Mesendoderm (in vitro differentiated cells): Measurements from ENCODE around the gene FKBP15.

Experiments used
- DNase-seq: peaks from one replicate; pipeline ENCODE4 v3.0.0; 2013
- H2AK5ac ChIP-seq: 2 replicates; pipeline ENCODE4 v1.6.1; 2013; ENCODE audit warnings: low read length, inconsistent platforms
- H2BK120ac ChIP-seq: 2 replicates; pipeline ENCODE4 v1.6.1; 2013; ENCODE audit warnings: low read depth, mild to moderate bottlenecking, low read length, moderate library complexity, mixed read lengths
- H2BK15ac ChIP-seq: replicated peaks from 2 replicates; pipeline ENCODE4 v1.6.1; 2013; ENCODE audit warnings: low read depth, mild to moderate bottlenecking, moderate library complexity
- H2BK5ac ChIP-seq: 2 replicates; pipeline ENCODE4 v1.6.1; 2013; ENCODE audit warnings: low read length, inconsistent platforms
- H3K18ac ChIP-seq: 2 replicates; pipeline ENCODE4 v1.6.1; 2013; ENCODE audit warnings: mild to moderate bottlenecking, low read length, mixed read lengths
- H3K23ac ChIP-seq: one replicate; pipeline ENCODE4 v1.6.1; 2013; ENCODE audit warnings: low read length
- H3K27ac ChIP-seq: 2 replicates; pipeline ENCODE4 v1.5.1; 2013; ENCODE audit warnings: low read depth, mild to moderate bottlenecking, inconsistent platforms, low read length, moderate library complexity
- H3K27me3 ChIP-seq: 2 replicates; pipeline ENCODE4 v1.6.1; 2013; ENCODE audit warnings: low read length, control low read depth, mild to moderate bottlenecking, inconsistent platforms; ENCODE audit not compliant: insufficient read depth, poor library complexity
- H3K36me3 ChIP-seq: 2 replicates; pipeline ENCODE4 v1.6.1; 2013; ENCODE audit warnings: low read length, inconsistent platforms; ENCODE audit not compliant: control insufficient read depth, insufficient read depth
- H3K4ac ChIP-seq: one replicate; pipeline ENCODE4 v1.6.1; 2013; ENCODE audit warnings: low read depth, mild to moderate bottlenecking, low read length, moderate library complexity
- H3K4me1 ChIP-seq: 2 replicates; pipeline ENCODE4 v1.6.1; 2013; ENCODE audit warnings: low read depth, low read length, inconsistent platforms; ENCODE audit not compliant: control insufficient read depth
- H3K4me2 ChIP-seq: 2 replicates; pipeline ENCODE4 v1.6.1; 2013; ENCODE audit warnings: low read length
- H3K4me3 ChIP-seq: 2 replicates; pipeline ENCODE4 v1.5.1; 2013; ENCODE audit warnings: mild to moderate bottlenecking, low read length
- H3K56ac ChIP-seq: one replicate; pipeline ENCODE4 v1.6.1; 2013; ENCODE audit warnings: low read length
- H3K79me1 ChIP-seq: 2 replicates; pipeline ENCODE4 v1.6.1; 2013; ENCODE audit warnings: low read length, inconsistent platforms
- H3K79me2 ChIP-seq: 2 replicates; pipeline ENCODE4 v1.6.1; 2013; ENCODE audit warnings: mild to moderate bottlenecking, low read length; ENCODE audit not compliant: control insufficient read depth, insufficient read depth
- H3K9ac ChIP-seq: 2 replicates; pipeline ENCODE4 v1.6.1; 2013; ENCODE audit warnings: low read length, inconsistent platforms
- H4K5ac ChIP-seq: one replicate; pipeline ENCODE4 v1.6.1; 2013; ENCODE audit warnings: low read length
- H4K8ac ChIP-seq: one replicate; pipeline ENCODE4 v1.6.1; 2013; ENCODE audit warnings: low read depth, mild to moderate bottlenecking, control low read depth, low read length, moderate library complexity
- WGBS: extraction: QIAGEN DNeasy Blood & Tissue Kit; methylation state at CpG from one replicate; pipeline ENCODE4 v1.1.7; 2013; ENCODE audit warnings: low lambda C conversion rate, missing lambda C conversion rate; ENCODE audit not compliant: insufficient coverage; ENCODE audit errors: extremely low coverage; 5-methylcytosine and 5-hydroxymethylcytosine counted together

Gene FKBP15

DNA sequence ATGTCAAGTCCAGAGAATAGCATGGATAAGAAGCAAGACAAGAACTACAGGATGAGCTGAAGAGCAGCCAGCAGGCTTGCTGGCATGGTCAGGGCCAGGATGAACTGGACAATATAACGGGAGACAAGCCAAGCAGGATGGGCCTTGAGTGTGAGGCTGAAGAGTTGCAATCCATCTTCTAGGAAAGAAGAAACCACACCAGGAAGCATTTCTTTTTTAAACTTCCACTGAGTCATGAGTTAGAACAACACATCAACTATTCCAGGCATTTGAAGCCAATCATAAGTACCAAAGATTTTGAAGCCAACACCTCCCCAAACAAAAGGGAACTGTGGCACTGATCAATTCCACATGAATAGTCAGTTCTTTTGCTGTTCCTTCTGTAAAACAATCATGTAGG is 43.0 kb downstream of the FKBP15 start:
- H2BK15ac ChIP-seq, result no peak overlapping the region
- DNase-seq, result no peak
- no peaks in the 10 kb centered on the region for H3K4me1 ChIP-seq
- no peak overlapping the region for H3K18ac ChIP-seq
- H3K4me3 ChIP-seq, result no peak overlapping the region
- no peak overlapping the region for H4K8ac ChIP-seq
- H3K27ac ChIP-seq, result no peak overlapping the region
- no peak overlapping the region for H3K4ac ChIP-seq
- no peaks in the 10 kb centered on the region for H3K79me2 ChIP-seq
- no peak overlapping the region for H2BK5ac ChIP-seq
- H2BK120ac ChIP-seq, result no peak overlapping the region
- H3K23ac ChIP-seq, result no peak overlapping the region
- peaks cover 3% of the 10 kb centered on the region for H3K36me3 ChIP-seq
- no peak overlapping the region for H3K4me2 ChIP-seq
- WGBS, result no CpG with 5 or more reads among the region's 1 CpG
- no peaks in the 10 kb centered on the region for H3K79me1 ChIP-seq
- H4K5ac ChIP-seq, result no peak overlapping the region
- H3K9ac ChIP-seq, result no peak overlapping the region
- H3K56ac ChIP-seq, result no peak overlapping the region
- no peaks in the 10 kb centered on the region for H3K27me3 ChIP-seq
- H2AK5ac ChIP-seq, result no peak overlapping the region

DNA sequence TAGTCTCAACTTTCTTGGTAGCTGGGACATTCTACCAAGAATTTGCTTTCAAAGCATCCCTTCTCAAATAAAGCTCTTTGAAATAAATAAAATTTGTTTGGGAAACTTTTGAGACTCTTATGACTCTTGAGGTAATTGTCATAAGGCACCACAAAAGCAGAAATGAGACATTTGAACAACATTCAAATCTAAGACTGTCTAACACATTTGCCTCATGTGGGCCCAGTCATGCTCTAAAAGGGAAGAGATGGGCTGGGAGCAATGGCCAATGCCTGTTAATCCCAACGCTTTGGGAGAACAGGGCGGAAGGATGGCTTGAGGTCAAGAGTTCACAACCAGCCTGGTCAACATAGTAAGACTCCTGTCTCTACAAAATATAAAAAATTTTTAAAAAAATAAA is 43.8 kb downstream of the FKBP15 start:
- Histone ChIP-seq H3K4me3 (no peak overlapping the region), H2BK5ac (no peak overlapping the region), H3K27me3 (no peaks in the 10 kb centered on the region), H4K8ac (no peak overlapping the region), H4K5ac (no peak overlapping the region), H3K79me2 (no peaks in the 10 kb centered on the region), H3K18ac (no peak overlapping the region), H2AK5ac (no peak overlapping the region), H2BK15ac (no peak overlapping the region), H3K4ac (no peak overlapping the region), H3K56ac (no peak overlapping the region), H3K27ac (no peak overlapping the region), H3K9ac (no peak overlapping the region), H3K36me3 (peaks cover 3% of the 10 kb centered on the region), H3K23ac (no peak overlapping the region), H3K4me2 (no peak overlapping the region), H3K4me1 (no peaks in the 10 kb centered on the region), H3K79me1 (no peaks in the 10 kb centered on the region), H2BK120ac (no peak overlapping the region)
- WGBS, result no CpG with 5 or more reads among the region's 2 CpGs
- DNase-seq, result no peak

DNA sequence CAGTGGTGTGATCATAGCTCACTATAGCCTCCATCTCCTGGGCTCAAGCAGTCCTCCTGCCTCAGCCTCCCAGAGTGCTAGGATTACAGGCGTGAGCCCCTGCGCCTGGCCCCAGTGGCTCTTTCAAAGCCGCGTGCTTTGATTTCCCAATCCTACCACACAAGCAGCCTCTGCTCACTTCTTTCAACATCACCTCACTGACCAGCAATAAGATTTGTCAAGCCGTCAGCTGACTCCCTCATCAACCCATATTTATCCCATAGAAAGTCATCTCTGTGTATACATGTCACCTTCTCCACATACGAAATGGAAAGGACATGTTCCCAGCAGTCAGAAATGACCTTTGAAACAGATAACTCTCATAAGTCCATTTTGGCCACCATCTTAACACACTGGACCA is 44.3 kb downstream of the FKBP15 start:
- Histone ChIP-seq H3K36me3 (peaks cover 3% of the 10 kb centered on the region), H3K4me1 (no peaks in the 10 kb centered on the region), H2BK5ac (no peak overlapping the region), H3K4ac (no peak overlapping the region), H4K8ac (no peak overlapping the region), H3K9ac (no peak overlapping the region), H3K27me3 (no peaks in the 10 kb centered on the region), H3K79me2 (no peaks in the 10 kb centered on the region), H3K27ac (no peak overlapping the region), H3K4me3 (no peak overlapping the region), H3K79me1 (no peaks in the 10 kb centered on the region), H2BK15ac (no peak overlapping the region), H3K23ac (no peak overlapping the region), H2BK120ac (no peak overlapping the region), H2AK5ac (no peak overlapping the region), H4K5ac (no peak overlapping the region), H3K4me2 (no peak overlapping the region), H3K18ac (no peak overlapping the region), H3K56ac (no peak overlapping the region)
- no peak for DNase-seq
- WGBS, result no CpG with 5 or more reads among the region's 6 CpGs

DNA sequence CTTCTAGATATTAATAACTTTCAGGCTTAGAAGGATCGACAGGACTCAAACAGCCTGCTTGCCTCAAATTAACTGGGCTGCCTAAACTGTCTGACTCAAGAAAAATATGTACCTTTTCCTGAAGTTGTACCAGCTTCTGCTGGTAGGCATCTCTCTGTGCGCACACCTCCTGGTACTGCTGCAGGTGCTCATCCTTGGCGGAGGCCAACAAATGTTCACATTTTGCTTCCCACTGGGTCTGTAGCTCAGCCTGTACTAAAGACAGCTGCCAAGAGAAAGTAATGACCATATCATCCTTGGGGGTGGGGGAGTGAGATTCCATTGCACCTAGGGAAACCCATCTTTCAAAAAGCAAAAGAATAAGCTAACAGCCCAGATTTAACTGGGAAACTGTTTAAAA is 47.7 kb downstream of the FKBP15 start:
- Histone ChIP-seq H2BK5ac (no peak overlapping the region), H3K36me3 (peaks cover 6% of the 10 kb centered on the region), H2BK15ac (no peak overlapping the region), H3K4me1 (no peaks in the 10 kb centered on the region), H3K4me2 (no peak overlapping the region), H3K27me3 (no peaks in the 10 kb centered on the region), H3K23ac (no peak overlapping the region), H3K79me2 (no peaks in the 10 kb centered on the region), H3K4me3 (no peak overlapping the region), H3K56ac (no peak overlapping the region), H4K5ac (no peak overlapping the region), H2BK120ac (no peak overlapping the region), H3K27ac (no peak overlapping the region), H2AK5ac (no peak overlapping the region), H3K18ac (no peak overlapping the region), H3K79me1 (no peaks in the 10 kb centered on the region), H3K4ac (no peak overlapping the region), H4K8ac (no peak overlapping the region), H3K9ac (no peak overlapping the region)
- DNase-seq, result no peak
- WGBS, result no CpG with 5 or more reads among the region's 3 CpGs

DNA sequence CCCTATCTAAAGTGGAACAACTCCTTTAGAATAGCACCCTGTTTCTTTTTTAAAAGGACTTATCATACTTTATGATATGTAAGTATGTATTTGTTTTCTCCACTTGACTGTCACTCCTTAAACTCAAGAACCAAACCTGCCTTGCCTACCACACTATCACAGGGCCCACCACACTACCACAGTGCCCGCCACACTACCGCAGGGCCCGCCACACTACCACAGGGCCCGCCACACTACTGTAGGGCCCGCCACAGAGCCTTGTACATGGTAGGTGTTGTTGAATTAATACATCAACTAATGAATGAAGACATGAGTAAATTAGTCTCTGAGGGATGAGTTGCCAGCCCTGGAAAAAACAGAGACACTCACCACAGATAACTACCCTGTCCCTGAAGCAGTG is 52.3 kb downstream of the FKBP15 start:
- H3K56ac ChIP-seq, result no peak overlapping the region
- no peaks in the 10 kb centered on the region for H3K4me1 ChIP-seq
- no peaks in the 10 kb centered on the region for H3K79me1 ChIP-seq
- H3K4me3 ChIP-seq, result no peak overlapping the region
- no CpG with 5 or more reads among the region's 5 CpGs for WGBS
- no peak overlapping the region for H2BK120ac ChIP-seq
- no peaks in the 10 kb centered on the region for H3K27me3 ChIP-seq
- no peak overlapping the region for H2BK15ac ChIP-seq
- no peak overlapping the region for H3K4me2 ChIP-seq
- H4K8ac ChIP-seq, result no peak overlapping the region
- no peak overlapping the region for H3K23ac ChIP-seq
- peaks cover 8% of the 10 kb centered on the region for H3K36me3 ChIP-seq
- H3K18ac ChIP-seq, result no peak overlapping the region
- no peak overlapping the region for H4K5ac ChIP-seq
- H3K9ac ChIP-seq, result no peak overlapping the region
- no peak overlapping the region for H2BK5ac ChIP-seq
- no peaks in the 10 kb centered on the region for H3K79me2 ChIP-seq
- H2AK5ac ChIP-seq, result no peak overlapping the region
- no peak overlapping the region for H3K27ac ChIP-seq
- no peak for DNase-seq
- no peak overlapping the region for H3K4ac ChIP-seq

DNA sequence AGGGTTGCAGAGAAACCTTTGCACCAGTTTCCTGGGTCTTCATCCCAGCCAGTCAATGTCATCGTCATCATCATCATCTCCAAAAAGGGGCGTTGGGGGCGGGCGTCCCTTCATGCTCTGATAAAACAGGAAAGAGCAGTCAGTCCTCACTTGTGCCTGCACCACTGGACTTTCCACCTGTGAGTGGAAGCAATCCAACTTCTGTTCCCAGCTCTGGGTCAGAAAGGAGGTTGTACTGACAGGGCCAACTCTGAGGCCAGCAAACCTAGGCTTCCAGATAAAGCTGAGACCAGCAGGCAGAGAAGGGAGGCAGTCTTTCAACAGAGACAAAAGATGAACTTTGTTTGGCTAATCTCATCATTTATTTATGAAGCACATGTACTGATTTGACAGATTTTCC is 55.0 kb downstream of the FKBP15 start:
- Histone ChIP-seq H3K56ac (no peak overlapping the region), H3K4me3 (no peak overlapping the region), H3K27ac (no peak overlapping the region), H3K79me1 (no peaks in the 10 kb centered on the region), H3K4me2 (no peak overlapping the region), H2AK5ac (no peak overlapping the region), H3K23ac (no peak overlapping the region), H3K4ac (no peak overlapping the region), H4K5ac (no peak overlapping the region), H3K36me3 (peaks cover 4% of the 10 kb centered on the region), H2BK120ac (no peak overlapping the region), H3K9ac (no peak overlapping the region), H3K79me2 (no peaks in the 10 kb centered on the region), H3K4me1 (peaks cover 2% of the 10 kb centered on the region), H4K8ac (no peak overlapping the region), H3K27me3 (no peaks in the 10 kb centered on the region), H3K18ac (no peak overlapping the region), H2BK15ac (no peak overlapping the region), H2BK5ac (no peak overlapping the region)
- DNase-seq, result no peak
- WGBS, result no CpG with 5 or more reads among the region's 4 CpGs
